ENCODE results near the gene C3orf22.

GRCh38 chr3:126571078-126571477 lies 12.3 kb upstream of the C3orf22 start:
- TF ChIP-seq, protein P1, sequence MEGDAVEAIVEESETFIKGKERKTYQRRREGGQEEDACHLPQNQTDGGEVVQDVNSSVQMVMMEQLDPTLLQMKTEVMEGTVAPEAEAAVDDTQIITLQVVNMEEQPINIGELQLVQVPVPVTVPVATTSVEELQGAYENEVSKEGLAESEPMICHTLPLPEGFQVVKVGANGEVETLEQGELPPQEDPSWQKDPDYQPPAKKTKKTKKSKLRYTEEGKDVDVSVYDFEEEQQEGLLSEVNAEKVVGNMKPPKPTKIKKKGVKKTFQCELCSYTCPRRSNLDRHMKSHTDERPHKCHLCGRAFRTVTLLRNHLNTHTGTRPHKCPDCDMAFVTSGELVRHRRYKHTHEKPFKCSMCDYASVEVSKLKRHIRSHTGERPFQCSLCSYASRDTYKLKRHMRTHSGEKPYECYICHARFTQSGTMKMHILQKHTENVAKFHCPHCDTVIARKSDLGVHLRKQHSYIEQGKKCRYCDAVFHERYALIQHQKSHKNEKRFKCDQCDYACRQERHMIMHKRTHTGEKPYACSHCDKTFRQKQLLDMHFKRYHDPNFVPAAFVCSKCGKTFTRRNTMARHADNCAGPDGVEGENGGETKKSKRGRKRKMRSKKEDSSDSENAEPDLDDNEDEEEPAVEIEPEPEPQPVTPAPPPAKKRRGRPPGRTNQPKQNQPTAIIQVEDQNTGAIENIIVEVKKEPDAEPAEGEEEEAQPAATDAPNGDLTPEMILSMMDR (conservative IDR thresholded peaks at IDR 0.05; ENCODE audit: low read length), result no peak
- no peak for TF ChIP-seq EZH2phosphoT487 (IDR thresholded peaks at IDR 0.05; ENCODE audit: borderline replicate concordance)

Data from Loucy (cell line).